Lower lobe of right lung (tissue), 2 donors: Measurements from ENCODE around the gene OTOG. TPM values are rescaled to one million over a fixed set of nuclear protein-coding genes. Genes with fewer than 3 reads are reported as not detected.

Source experiments
- ATAC-seq, 2 donors: fragments of 200-7000 bp; cut with Tn5 transposase; one replicate each; pipeline ENCODE4 v1.9.1; 2020 to 2022; ENCODE audit warnings: mild to moderate bottlenecking in 2 of 2, moderate library complexity in 2 of 2
- DNase-seq: peaks from one replicate; pipeline ENCODE4 v3.0.0-alpha.2; 2020
- H3K27ac ChIP-seq: fragments of 200-600 bp; one replicate; pipeline ENCODE4 v1.8.0; 2022
- H3K27me3 ChIP-seq: fragments of 200-600 bp; one replicate; pipeline ENCODE4 v1.8.0; 2022; ENCODE audit warnings: low read depth
- H3K36me3 ChIP-seq: fragments of 200-600 bp; one replicate; pipeline ENCODE4 v1.8.0; 2022; ENCODE audit warnings: mild to moderate bottlenecking
- H3K4me1 ChIP-seq: fragments of 200-600 bp; one replicate; pipeline ENCODE4 v1.8.0; 2022
- H3K4me3 ChIP-seq: fragments of 200-600 bp; one replicate; pipeline ENCODE4 v1.8.0; 2022; ENCODE audit warnings: mild to moderate bottlenecking
- H3K9me3 ChIP-seq: fragments of 200-600 bp; one replicate; pipeline ENCODE4 v1.8.0; 2022
- intact Hi-C: fragments of 100-400 bp; cut with DNase I; formaldehyde crosslinking; loops from one replicate; pipeline ENCODE4 v1.11.0; 2022
- total RNA-seq: library from RNA; stranded (reverse); fragmentation: NEBNext Ultra II Directional; extraction: Animal tissue kit (Norgen Biotek cat#: 25700); gene quantifications from one replicate; pipeline ENCODE4 v1.2.1, GENCODE V29; 2021
- TF ChIP-seq, protein P1 (sequence below): fragments of 200-600 bp; IDR thresholded peaks from one replicate; pipeline ENCODE4 v1.8.0; 2022; ENCODE audit warnings: antibody characterized with exemption, mild to moderate bottlenecking
- donor health status: DM: no; HTN: yes; CAD: no; lungs with severe emphysema.

Gene OTOG
- total RNA-seq, 1 donor from 2014 or later = not detected

DNA sequence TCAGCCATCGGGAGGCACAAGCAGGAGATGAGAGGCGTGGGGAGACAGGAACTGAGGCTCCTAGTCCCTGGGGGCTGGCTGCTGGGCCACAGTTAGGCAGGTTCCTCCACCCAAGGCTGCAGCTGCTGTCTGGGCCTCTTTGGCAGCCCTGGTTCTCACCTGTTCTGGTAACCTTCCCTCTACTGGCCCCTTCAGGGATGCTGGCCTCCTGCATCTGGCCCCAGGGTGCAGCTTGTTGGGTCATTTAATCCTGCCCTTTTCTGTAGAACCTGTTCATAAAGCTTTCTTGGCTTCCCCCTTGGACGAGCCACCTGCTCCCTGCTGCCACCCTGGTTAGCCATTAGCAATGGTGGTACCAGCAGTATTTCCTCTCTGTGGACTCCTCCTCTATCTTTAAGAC is 8.3 kb upstream of the OTOG start:
- Histone ChIP-seq H3K4me3 (no peak overlapping the region), H3K9me3 (no peaks in the 10 kb centered on the region), H3K27me3 (no peaks in the 10 kb centered on the region), H3K4me1 (no peaks in the 10 kb centered on the region), H3K36me3 (no peaks in the 10 kb centered on the region), H3K27ac (no peak overlapping the region)
- TF ChIP-seq, protein P1, sequence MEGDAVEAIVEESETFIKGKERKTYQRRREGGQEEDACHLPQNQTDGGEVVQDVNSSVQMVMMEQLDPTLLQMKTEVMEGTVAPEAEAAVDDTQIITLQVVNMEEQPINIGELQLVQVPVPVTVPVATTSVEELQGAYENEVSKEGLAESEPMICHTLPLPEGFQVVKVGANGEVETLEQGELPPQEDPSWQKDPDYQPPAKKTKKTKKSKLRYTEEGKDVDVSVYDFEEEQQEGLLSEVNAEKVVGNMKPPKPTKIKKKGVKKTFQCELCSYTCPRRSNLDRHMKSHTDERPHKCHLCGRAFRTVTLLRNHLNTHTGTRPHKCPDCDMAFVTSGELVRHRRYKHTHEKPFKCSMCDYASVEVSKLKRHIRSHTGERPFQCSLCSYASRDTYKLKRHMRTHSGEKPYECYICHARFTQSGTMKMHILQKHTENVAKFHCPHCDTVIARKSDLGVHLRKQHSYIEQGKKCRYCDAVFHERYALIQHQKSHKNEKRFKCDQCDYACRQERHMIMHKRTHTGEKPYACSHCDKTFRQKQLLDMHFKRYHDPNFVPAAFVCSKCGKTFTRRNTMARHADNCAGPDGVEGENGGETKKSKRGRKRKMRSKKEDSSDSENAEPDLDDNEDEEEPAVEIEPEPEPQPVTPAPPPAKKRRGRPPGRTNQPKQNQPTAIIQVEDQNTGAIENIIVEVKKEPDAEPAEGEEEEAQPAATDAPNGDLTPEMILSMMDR = no peak
- ATAC-seq (no peak), DNase-seq (no peak)
- intact Hi-C loops = no loop called here

DNA sequence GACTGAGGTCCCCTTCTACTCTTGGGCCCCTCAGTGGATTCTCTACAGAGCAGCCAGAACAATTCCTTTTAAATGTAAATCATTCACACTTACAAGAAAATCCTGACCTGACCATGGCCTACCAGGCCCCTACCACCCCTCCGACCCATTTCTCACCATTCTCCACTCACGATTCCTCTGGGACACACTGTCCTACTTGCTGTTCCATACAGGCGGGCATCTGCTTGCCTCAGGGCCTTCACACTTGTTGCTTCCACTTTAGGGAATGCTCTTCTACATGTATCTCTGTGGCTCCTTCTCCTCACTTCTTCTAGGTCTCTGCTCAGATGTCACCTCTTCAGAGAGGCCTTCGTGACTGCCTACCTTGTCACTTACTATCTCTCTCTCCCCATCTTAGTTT is 6.3 kb upstream of the OTOG start:
- H3K4me1 ChIP-seq = peaks cover 3% of the 10 kb centered on the region
- ATAC-seq = no peak
- H3K27ac ChIP-seq = no peak overlapping the region
- no peak for DNase-seq
- no peak overlapping the region for H3K4me3 ChIP-seq
- TF ChIP-seq, protein P1 = no peak
- peaks cover 7% of the 10 kb centered on the region for H3K27me3 ChIP-seq
- intact Hi-C loops = no loop called here
- no peaks in the 10 kb centered on the region for H3K9me3 ChIP-seq
- no peaks in the 10 kb centered on the region for H3K36me3 ChIP-seq

DNA sequence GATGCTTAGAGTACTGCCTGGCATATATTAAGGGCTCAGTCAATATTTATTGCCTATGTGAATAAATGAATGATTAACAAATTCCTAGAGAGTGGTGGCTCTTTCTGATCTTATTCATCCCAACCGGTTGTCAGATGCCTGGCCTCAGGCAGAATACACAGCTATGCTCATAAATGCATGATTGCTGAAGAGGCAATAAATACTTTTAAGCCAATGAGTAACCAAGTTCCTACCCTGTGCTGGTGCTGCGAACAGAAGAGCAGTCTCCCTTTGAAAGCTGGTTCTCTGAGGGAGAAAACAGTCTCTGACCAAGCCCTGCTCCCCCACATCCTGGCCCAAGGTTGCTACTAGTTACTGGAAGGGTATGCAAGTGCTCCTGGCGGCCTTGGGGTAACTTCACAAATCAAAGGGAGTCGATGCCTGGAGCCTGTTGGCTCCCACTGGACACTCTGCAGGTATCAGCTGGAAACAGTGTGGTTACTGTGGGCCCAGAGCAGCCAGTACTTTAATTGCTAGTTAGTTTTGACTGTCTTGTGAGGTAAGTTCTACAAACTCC is 5.7 kb upstream of the OTOG start:
- no peak for DNase-seq
- no peak for ATAC-seq
- H3K36me3 ChIP-seq = no peaks in the 10 kb centered on the region
- H3K27ac ChIP-seq = no peak overlapping the region
- intact Hi-C loops = no loop called here
- H3K4me3 ChIP-seq = no peak overlapping the region
- peaks cover 3% of the 10 kb centered on the region for H3K4me1 ChIP-seq
- H3K9me3 ChIP-seq = no peaks in the 10 kb centered on the region
- H3K27me3 ChIP-seq = peaks cover 7% of the 10 kb centered on the region
- TF ChIP-seq, protein P1 = no peak

DNA sequence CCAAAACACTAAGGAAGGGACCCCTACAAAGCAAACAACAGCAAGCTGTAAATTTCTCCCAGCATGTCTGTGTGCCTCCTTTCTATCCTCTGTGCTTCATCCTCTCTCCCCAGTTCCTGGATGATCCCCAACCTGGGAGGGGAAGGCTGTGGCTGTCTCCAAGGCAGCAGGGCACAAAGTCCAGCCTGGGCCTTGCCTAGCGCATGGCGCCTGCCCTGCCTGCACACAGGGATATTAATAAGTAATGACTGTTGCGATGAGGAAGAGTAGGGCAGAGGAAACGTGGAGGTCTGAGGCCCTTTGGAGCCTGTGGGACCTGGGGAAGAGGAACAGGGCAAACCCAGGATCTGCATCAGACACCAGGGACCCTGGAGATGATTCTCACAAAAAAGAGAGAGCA is 4.8 kb upstream of the OTOG start:
- peaks cover 3% of the 10 kb centered on the region for H3K4me1 ChIP-seq
- H3K4me3 ChIP-seq = no peak overlapping the region
- peaks cover 7% of the 10 kb centered on the region for H3K27me3 ChIP-seq
- DNase-seq = no peak
- intact Hi-C loops = no loop called here
- TF ChIP-seq, protein P1 = no peak
- ATAC-seq = no peak
- no peaks in the 10 kb centered on the region for H3K9me3 ChIP-seq
- H3K36me3 ChIP-seq = no peaks in the 10 kb centered on the region
- no peak overlapping the region for H3K27ac ChIP-seq

DNA sequence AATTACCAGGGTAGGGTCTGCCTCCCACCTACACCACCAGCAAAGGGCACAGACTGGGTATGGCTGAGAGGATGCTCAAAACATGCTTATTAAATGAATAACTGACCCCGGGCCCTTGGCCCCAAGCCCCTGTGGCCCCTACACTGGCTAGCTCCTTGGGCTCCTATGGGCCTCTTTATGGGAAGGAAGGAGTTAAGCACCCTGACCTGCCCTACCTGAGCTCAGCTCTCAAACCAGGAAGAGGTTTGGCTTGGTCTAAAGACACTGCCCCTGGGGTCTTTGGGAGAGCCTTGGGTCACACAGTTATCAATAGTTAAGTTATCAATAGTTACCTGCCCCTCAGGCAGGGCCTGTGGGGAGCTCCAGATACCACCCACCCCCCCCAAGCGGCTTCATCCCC is 4.0 kb upstream of the OTOG start:
- Histone ChIP-seq H3K36me3 (no peaks in the 10 kb centered on the region), H3K27me3 (peaks cover 7% of the 10 kb centered on the region), H3K4me1 (peaks cover 3% of the 10 kb centered on the region), H3K27ac (no peak overlapping the region), H3K9me3 (no peaks in the 10 kb centered on the region), H3K4me3 (no peak overlapping the region)
- ATAC-seq (no peak), DNase-seq (no peak)
- intact Hi-C loops = no loop called here
- TF ChIP-seq, protein P1 = no peak
